MM.1S (cell line): ENCODE results near the gene RALGDS.

ENCODE experiments used
- DNase-seq: peaks from one replicate; pipeline ENCODE4 v3.0.0-alpha.2; 2015
- H2AFZ ChIP-seq: fragments of 300-600 bp; sonication (generic); 2 replicates; pipeline ENCODE4 v1.6.0; 2016; ENCODE audit warnings: antibody characterized with exemption, low read length
- H3F3A ChIP-seq: fragments of 300-600 bp; sonication (generic); 2 replicates; pipeline ENCODE4 v1.6.1; 2016; ENCODE audit warnings: mild to moderate bottlenecking, antibody characterized with exemption, low read length, moderate library complexity, mixed read lengths; ENCODE audit not compliant: insufficient read depth
- H3K27ac ChIP-seq: fragments of 300-600 bp; sonication (generic); 2 replicates; pipeline ENCODE4 v1.5.1; 2016; ENCODE audit warnings: mild to moderate bottlenecking, low read length
- H3K27me3 ChIP-seq: fragments of 300-600 bp; sonication (generic); replicated peaks from 2 replicates; pipeline ENCODE4 v1.6.0; 2016; ENCODE audit warnings: low read length; ENCODE audit not compliant: insufficient read depth
- H3K36me3 ChIP-seq: fragments of 300-600 bp; sonication (generic); replicated peaks from 2 replicates; pipeline ENCODE4 v1.6.1; 2016; ENCODE audit warnings: mild to moderate bottlenecking, low read length, mixed read lengths; ENCODE audit not compliant: insufficient read depth
- H3K4me1 ChIP-seq: fragments of 300-600 bp; sonication (generic); 2 replicates; pipeline ENCODE4 v1.6.1; 2016; ENCODE audit warnings: low read length, mixed read lengths
- H3K4me2 ChIP-seq: fragments of 300-600 bp; sonication (generic); 2 replicates; pipeline ENCODE4 v1.6.0; 2016; ENCODE audit warnings: low read depth, low read length
- H3K4me3 ChIP-seq: fragments of 300-600 bp; sonication (generic); 2 replicates; pipeline ENCODE4 v1.5.1; 2016; ENCODE audit warnings: low read length, mixed read lengths
- H3K79me2 ChIP-seq: fragments of 300-600 bp; sonication (generic); 2 replicates; pipeline ENCODE4 v1.6.1; 2016; ENCODE audit warnings: mixed run types, low read length, mixed read lengths
- H3K9ac ChIP-seq: fragments of 300-600 bp; sonication (generic); 2 replicates; pipeline ENCODE4 v1.6.1; 2016; ENCODE audit warnings: low read length, mixed read lengths
- H3K9me2 ChIP-seq: fragments of 300-600 bp; sonication (generic); replicated peaks from 2 replicates; pipeline ENCODE4 v1.6.1; 2016; ENCODE audit warnings: mild to moderate bottlenecking, low read length, mixed read lengths; ENCODE audit not compliant: insufficient read depth
- H3K9me3 ChIP-seq: fragments of 300-600 bp; sonication (generic); replicated peaks from 2 replicates; pipeline ENCODE4 v1.6.1; 2016; ENCODE audit warnings: mild to moderate bottlenecking, low read length, mixed read lengths; ENCODE audit not compliant: insufficient read depth
- H4K20me1 ChIP-seq: fragments of 300-600 bp; sonication (generic); 2 replicates; pipeline ENCODE4 v1.6.1; 2016; ENCODE audit warnings: mild to moderate bottlenecking, low read length, moderate library complexity, mixed read lengths; ENCODE audit not compliant: insufficient read depth
- CTCF ChIP-seq: fragments of 300-600 bp; sonication (generic); IDR thresholded peaks from 2 replicates; pipeline ENCODE4 v1.5.1; 2016; ENCODE audit warnings: antibody characterized with exemption, low read length, mixed read lengths
- EZH2 ChIP-seq: fragments of 300-600 bp; sonication (generic); optimal IDR thresholded peaks from 2 replicates; pipeline ENCODE3; 2017; ENCODE audit warnings: low read depth, mild to moderate bottlenecking, antibody characterized with exemption, low read length, mixed read lengths
- EZH2phosphoT487 ChIP-seq: fragments of 300-600 bp; sonication (generic); IDR thresholded peaks from 2 replicates; pipeline ENCODE4 v1.6.1; 2018; ENCODE audit warnings: antibody characterized with exemption, low read length

Gene RALGDS

GRCh38 chr9:133104718-133105460 lies 16.2 kb downstream of the RALGDS start:
- H3K27me3 ChIP-seq, result no peaks in the 10 kb centered on the region
- H3K4me1 ChIP-seq, result no peaks in the 10 kb centered on the region
- H3K36me3 ChIP-seq, result no peaks in the 10 kb centered on the region
- no peak for TF ChIP-seq EZH2
- no peak for TF ChIP-seq CTCF
- no peak for TF ChIP-seq EZH2phosphoT487
- no peaks in the 10 kb centered on the region for H3F3A ChIP-seq
- H3K9me3 ChIP-seq, result no peaks in the 10 kb centered on the region
- H3K4me2 ChIP-seq, result no peak overlapping the region
- H3K9me2 ChIP-seq, result no peaks in the 10 kb centered on the region
- no peak overlapping the region for H3K4me3 ChIP-seq
- H2AFZ ChIP-seq, result no peak overlapping the region
- no peak for DNase-seq
- H3K9ac ChIP-seq, result no peak overlapping the region
- H4K20me1 ChIP-seq, result no peaks in the 10 kb centered on the region
- no peak overlapping the region for H3K27ac ChIP-seq
- no peaks in the 10 kb centered on the region for H3K79me2 ChIP-seq

DNA sequence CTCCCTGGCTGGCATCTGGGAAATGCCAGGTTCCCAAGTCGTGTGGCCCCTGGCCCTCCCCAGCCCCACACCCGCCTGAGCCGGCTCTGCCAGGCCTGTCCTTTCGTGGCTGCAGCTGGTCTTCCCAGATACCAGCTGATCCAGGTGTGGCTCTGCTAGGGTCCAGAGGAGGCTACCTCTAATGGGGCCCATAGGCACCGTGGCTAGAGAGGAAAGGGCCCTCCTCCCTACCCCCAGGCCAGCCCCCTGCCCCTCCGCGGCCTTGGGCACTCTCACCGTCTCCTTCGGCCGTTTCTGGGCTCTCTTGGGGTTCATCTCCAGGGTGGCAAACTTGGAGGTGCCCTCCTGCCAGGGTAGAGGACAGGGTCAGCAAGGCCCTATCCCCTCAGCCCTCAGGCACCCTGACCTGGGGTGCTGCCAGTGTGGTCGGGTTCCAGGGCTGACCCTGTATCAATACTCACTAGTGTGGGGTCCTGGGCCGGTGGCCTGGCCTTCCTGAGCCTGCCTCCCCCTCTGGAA lies 17.0 kb downstream of the RALGDS start:
- Histone ChIP-seq H3K27me3 (no peaks in the 10 kb centered on the region), H3K36me3 (no peaks in the 10 kb centered on the region), H3K9me3 (no peaks in the 10 kb centered on the region), H3K79me2 (no peaks in the 10 kb centered on the region), H3K9ac (no peak overlapping the region), H4K20me1 (no peaks in the 10 kb centered on the region), H3F3A (no peaks in the 10 kb centered on the region), H3K4me3 (no peak overlapping the region), H2AFZ (no peak overlapping the region), H3K4me2 (no peak overlapping the region), H3K4me1 (no peaks in the 10 kb centered on the region), H3K27ac (no peak overlapping the region), H3K9me2 (no peaks in the 10 kb centered on the region)
- TF ChIP-seq CTCF, result no peak
- TF ChIP-seq EZH2phosphoT487, result no peak
- no peak for TF ChIP-seq EZH2
- DNase-seq, result no peak

GRCh38 chr9:133103183-133103986 lies 17.7 kb downstream of the RALGDS start:
- H3K9me3 ChIP-seq, result no peaks in the 10 kb centered on the region
- H2AFZ ChIP-seq, result no peak overlapping the region
- no peak overlapping the region for H3K4me3 ChIP-seq
- peak; percentile 46 for DNase-seq
- H3K79me2 ChIP-seq, result no peaks in the 10 kb centered on the region
- no peaks in the 10 kb centered on the region for H3K36me3 ChIP-seq
- no peaks in the 10 kb centered on the region for H4K20me1 ChIP-seq
- no peaks in the 10 kb centered on the region for H3K9me2 ChIP-seq
- no peaks in the 10 kb centered on the region for H3K4me1 ChIP-seq
- no peaks in the 10 kb centered on the region for H3K27me3 ChIP-seq
- no peak for TF ChIP-seq EZH2phosphoT487
- peak; percentile 96 for TF ChIP-seq CTCF
- no peak for TF ChIP-seq EZH2
- H3K9ac ChIP-seq, result no peak overlapping the region
- no peaks in the 10 kb centered on the region for H3F3A ChIP-seq
- no peak overlapping the region for H3K4me2 ChIP-seq
- no peak overlapping the region for H3K27ac ChIP-seq
